AG04449 (cell line): Measurements from ENCODE around the gene MSI2.

Experiments
- CTCF ChIA-PET: fragments of 350-600 bp; formaldehyde crosslinking; extraction: SDS; loops from one replicate; lab custom pipeline; 2021; ENCODE audit warnings: antibody characterized with exemption; lab: Yijun Ruan, JAX
- POLR2A ChIA-PET: fragments of 400-600, 350-600 bp; formaldehyde crosslinking; extraction: SDS; loops from one replicate; lab custom pipeline; 2020; ENCODE audit warnings: antibody characterized with exemption, inconsistent platforms; lab: Yijun Ruan, JAX
- DNase-seq: peaks from one replicate; pipeline ENCODE4 v3.0.0-alpha.2; 2010; ENCODE audit warnings: low read depth, low spot score
- H3K4me3 ChIP-seq: 2 replicates; pipeline ENCODE4 v1.5.1; 2011; ENCODE audit warnings: low read depth, mild to moderate bottlenecking, control low read depth, low read length
- CTCF ChIP-seq: IDR thresholded peaks from one replicate; pipeline ENCODE4 v1.5.1; 2011; ENCODE audit warnings: mild to moderate bottlenecking, moderate library complexity, low read length, control low read depth, inconsistent platforms; ENCODE audit not compliant: insufficient read depth; ENCODE audit errors: missing control alignments

Gene MSI2

GRCh38 chr17:57261084-57261461 is 4.8 kb downstream of the MSI2 start:
- POLR2A ChIA-PET = no interaction called here
- no peak for DNase-seq
- no peak for TF ChIP-seq CTCF
- no peak overlapping the region for H3K4me3 ChIP-seq
- CTCF ChIA-PET = interaction anchor here (0.8 to 2.7 kb wide), 2 partner anchors 18 to 412 kb away, joined by 3 to 17 read pairs; no protein-coding TSS in a partner anchor

- CTCF ChIA-PET = interaction anchor here (1.6 kb wide), 1 partner anchor 19 kb away, joined by 7 read pairs; no protein-coding TSS in a partner anchor
Measured at GRCh38 chr17:57262557-57262956, 6.2 kb downstream of the MSI2 start.

GRCh38 chr17:57264250-57264649 is 7.9 kb downstream of the MSI2 start:
- POLR2A ChIA-PET = no interaction called here
- no peak overlapping the region for H3K4me3 ChIP-seq
- CTCF ChIA-PET = interaction anchor here (1.6 kb wide), 1 partner anchor 21 kb away, joined by 7 read pairs; no protein-coding TSS in a partner anchor
- TF ChIP-seq CTCF = no peak
- DNase-seq = no peak

More at GRCh38 chr17:57262557-57262956, 6.2 kb downstream of the MSI2 start:
- POLR2A ChIA-PET = no interaction called here
- DNase-seq = no peak
- TF ChIP-seq CTCF = no peak
- no peak overlapping the region for H3K4me3 ChIP-seq

- CTCF ChIA-PET = no interaction called here
- no peak overlapping the region for H3K4me3 ChIP-seq
Measured at GRCh38 chr17:57264776-57265175, 8.5 kb downstream of the MSI2 start.

GRCh38 chr17:57266902-57267311 is 10.6 kb downstream of the MSI2 start:
- no peak for DNase-seq
- no peak for TF ChIP-seq CTCF
- ChIA-PET POLR2A (no interaction called here), CTCF (interaction anchor here (1.9 kb wide), 1 partner anchor 24 kb away, joined by 9 read pairs; no protein-coding TSS in a partner anchor)
- no peak overlapping the region for H3K4me3 ChIP-seq

More at GRCh38 chr17:57264776-57265175, 8.5 kb downstream of the MSI2 start:
- POLR2A ChIA-PET = no interaction called here
- no peak for TF ChIP-seq CTCF
- DNase-seq = no peak

- no peak for DNase-seq
- TF ChIP-seq CTCF = no peak
- ChIA-PET POLR2A (no interaction called here), CTCF (no interaction called here)
- no peak overlapping the region for H3K4me3 ChIP-seq
Measured at GRCh38 chr17:57268181-57268580, 11.9 kb downstream of the MSI2 start.
